CD4-positive, alpha-beta memory T cell (primary cell): ENCODE measurements around the gene SLC25A29. TPM values are rescaled to one million over a fixed set of nuclear protein-coding genes. Genes with fewer than 3 reads are reported as not detected.
"Not testable (repeated sequence)": the region's sequence is repeated elsewhere in the genome, so short reads cannot be mapped to it uniquely, and the experiment has no call there.

Experiments
- CTCF ChIA-PET: fragments of 350-600 bp; sonication (Branson Sonifier 250); formaldehyde crosslinking; loops from one replicate; lab custom pipeline; 2021; ENCODE audit warnings: inconsistent platforms; ENCODE audit not compliant: partially characterized antibody; lab: Charles Lee
- POLR2A ChIA-PET: fragments of 350-600 bp; sonication (Branson Sonifier 250); formaldehyde crosslinking; loops from one replicate; lab custom pipeline; 2021; ENCODE audit not compliant: partially characterized antibody; lab: Charles Lee
- DNase-seq, 5 donors: peaks; one replicate each; pipeline versions ENCODE4 v3.0.0 to v3.0.0-alpha.2; 2020 to 2022; ENCODE audit warnings: mixed read lengths in 1 of 5
- H3K27ac ChIP-seq: one replicate; pipeline ENCODE4 v1.7.0; 2013; ENCODE audit warnings: low read depth, low read length
- H3K27me3 ChIP-seq: 2 replicates; pipeline ENCODE4 v1.7.0; 2013; ENCODE audit warnings: mild to moderate bottlenecking, low read length, moderate library complexity; ENCODE audit not compliant: insufficient read depth
- H3K36me3 ChIP-seq: 2 replicates; pipeline ENCODE4 v1.7.0; 2013; ENCODE audit warnings: mild to moderate bottlenecking, low read length, moderate library complexity; ENCODE audit not compliant: insufficient read depth
- H3K4me1 ChIP-seq: 2 replicates; pipeline ENCODE4 v1.7.0; 2013; ENCODE audit warnings: mild to moderate bottlenecking, low read length, moderate library complexity; ENCODE audit not compliant: insufficient read depth
- H3K4me3 ChIP-seq, 2 donors: one replicate each; pipeline ENCODE4 v1.7.0; 2013; ENCODE audit warnings: low read length in 2 of 2, mild to moderate bottlenecking in 1 of 2
- H3K9me3 ChIP-seq, 2 donors: one replicate each; pipeline ENCODE4 v1.7.0; 2013; ENCODE audit warnings: low read length in 2 of 2, control low read depth in 1 of 2; ENCODE audit not compliant: control insufficient read depth in 1 of 2
- H3K27ac Mint-ChIP-seq, 7 donors: one replicate each; pipeline ENCODE4 v1.8.0; 2020 to 2021; ENCODE audit warnings: mixed read lengths in 7 of 7, mild to moderate bottlenecking in 6 of 7, inconsistent platforms in 3 of 7, moderate library complexity in 3 of 7
- H3K27me3 Mint-ChIP-seq, 2 donors: one replicate each; pipeline ENCODE4 v1.8.0; 2020 to 2021; ENCODE audit warnings: mixed read lengths in 2 of 2
- H3K36me3 Mint-ChIP-seq, 2 donors: one replicate each; pipeline ENCODE4 v1.8.0; 2020 to 2021; ENCODE audit warnings: mixed read lengths in 2 of 2, inconsistent platforms in 1 of 2, mild to moderate bottlenecking in 1 of 2
- H3K4me1 Mint-ChIP-seq, 4 donors: one replicate each; pipeline ENCODE4 v1.8.0; 2020 to 2021; ENCODE audit warnings: mixed read lengths in 4 of 4, mild to moderate bottlenecking in 1 of 4
- H3K4me3 Mint-ChIP-seq, 8 donors: one replicate each; pipeline ENCODE4 v1.8.0; 2020 to 2021; ENCODE audit warnings: mixed read lengths in 8 of 8, mild to moderate bottlenecking in 7 of 8, moderate library complexity in 6 of 8, inconsistent platforms in 3 of 8
- H3K9me3 Mint-ChIP-seq, 8 donors: one replicate each; pipeline ENCODE4 v1.8.0; 2020 to 2021; ENCODE audit warnings: mixed read lengths in 8 of 8, mild to moderate bottlenecking in 5 of 8, inconsistent platforms in 3 of 8, moderate library complexity in 1 of 8
- intact Hi-C: fragments of 100-400 bp; cut with micrococcal nuclease; formaldehyde crosslinking; loops from one replicate; pipeline ENCODE4 v1.15.1; 2023
- polyA plus RNA-seq, 2 donors: library from polyadenylated mRNA; unstranded; fragments of 300-500 nt; fragmentation: Illumina TruSeq; gene quantifications; one replicate each; pipeline ENCODE4 v1.2.3, GENCODE V29; 2021
- total RNA-seq, 2 experiments: library from RNA; stranded (reverse); gene quantifications; one replicate each; pipeline ENCODE4 v1.2.3, GENCODE V29; 2021

SLC25A29 gene
- total and polyA plus RNA-seq, 4 experiments from 2014 or later, result 0.08 to 8.1 (median 4.7) TPM

GRCh38 chr14:100286484-100287191, 19.6 kb downstream of the SLC25A29 start:
- ChIA-PET CTCF (interaction anchor here (0.9 to 4.8 kb wide), 11 partner anchors 7 to 305 kb away, joined by 3 to 38 read pairs (median 5); no protein-coding TSS in a partner anchor), POLR2A (interaction anchor here (1.5 kb wide), 1 partner anchor 46 kb away, joined by 4 read pairs; no protein-coding TSS in a partner anchor)
- H3K27ac Mint-ChIP-seq, result peak overlapping the region in 2 of 7 donors; percentile 78 to 83

GRCh38 chr14:100285913-100286400, 20.3 kb downstream of the SLC25A29 start:
- peak overlapping the region in 6 of 7 donors; percentile 52 to 88 (median 80) for H3K27ac Mint-ChIP-seq
- H3K4me3 Mint-ChIP-seq, result peak overlapping the region; percentile 66 to 93 (median 80)
- POLR2A ChIA-PET, result interaction anchor here (0.8 to 1.5 kb wide), 5 partner anchors 33 to 311 kb away, joined by 3 to 6 read pairs (median 4); no protein-coding TSS in a partner anchor
- peak overlapping the region in 1 of 2 donors; percentile 85 for H3K4me3 ChIP-seq
- H3K36me3 ChIP-seq, result peaks cover 3% of the 10 kb centered on the region
- H3K9me3 ChIP-seq, result no peaks in the 10 kb centered on the region
- H3K36me3 Mint-ChIP-seq, result peaks cover 0 to 9% of the 10 kb centered on the region in 2 donors
- no peaks in the 10 kb centered on the region for H3K9me3 Mint-ChIP-seq
- DNase-seq, result no peak
- peaks cover 3 to 16% (median 6%) of the 10 kb centered on the region in 4 donors for H3K4me1 Mint-ChIP-seq
- H3K27me3 Mint-ChIP-seq, result no peaks in the 10 kb centered on the region
- H3K27ac ChIP-seq, result peak overlapping the region; percentile 83
- peaks cover 13% of the 10 kb centered on the region for H3K4me1 ChIP-seq
- intact Hi-C loops, result loop anchor here (1.0 to 2.0 kb wide), 5 partner anchors 21 to 304 kb away; partner anchors contain the start of genes SLC25A29 and WDR25
- CTCF ChIA-PET, result interaction anchor here (0.7 to 4.8 kb wide), 13 partner anchors 9 to 304 kb away, joined by 3 to 38 read pairs (median 5); no protein-coding TSS in a partner anchor
- H3K27me3 ChIP-seq, result no peaks in the 10 kb centered on the region

More at GRCh38 chr14:100286484-100287191, 19.6 kb downstream of the SLC25A29 start:
- H3K36me3 ChIP-seq, result no peaks in the 10 kb centered on the region
- intact Hi-C loops, result no loop called here
- no peak for DNase-seq
- peak overlapping the region in 6 of 8 donors; percentile 66 to 93 (median 76) for H3K4me3 Mint-ChIP-seq
- H3K4me1 Mint-ChIP-seq, result peaks cover 3 to 16% (median 5%) of the 10 kb centered on the region in 4 donors
- peaks cover 0 to 8% of the 10 kb centered on the region in 2 donors for H3K36me3 Mint-ChIP-seq
- no peaks in the 10 kb centered on the region for H3K9me3 Mint-ChIP-seq
- H3K4me3 ChIP-seq, result no peak overlapping the region
- no peaks in the 10 kb centered on the region for H3K27me3 Mint-ChIP-seq
- H3K27ac ChIP-seq, result no peak overlapping the region
- no peaks in the 10 kb centered on the region for H3K9me3 ChIP-seq
- H3K4me1 ChIP-seq, result peaks cover 13% of the 10 kb centered on the region
- no peaks in the 10 kb centered on the region for H3K27me3 ChIP-seq

GRCh38 chr14:100285021-100285912, 21.0 kb downstream of the SLC25A29 start:
- H3K27me3 ChIP-seq, result no peaks in the 10 kb centered on the region
- peak overlapping the region in 3 of 7 donors; percentile 60 to 83 (median 78) for H3K27ac Mint-ChIP-seq
- no peaks in the 10 kb centered on the region for H3K9me3 Mint-ChIP-seq
- POLR2A ChIA-PET, result interaction anchor here (0.8 to 1.5 kb wide), 7 partner anchors 16 to 310 kb away, joined by 3 to 6 read pairs (median 3); no protein-coding TSS in a partner anchor
- H3K27me3 Mint-ChIP-seq, result no peaks in the 10 kb centered on the region
- peak overlapping the region; percentile 83 for H3K27ac ChIP-seq
- intact Hi-C loops, result loop anchor here (1.0 to 2.0 kb wide), 5 partner anchors 22 to 303 kb away; partner anchors contain the start of genes SLC25A29 and WDR25
- H3K9me3 ChIP-seq, result no peaks in the 10 kb centered on the region
- CTCF ChIA-PET, result interaction anchor here (0.6 to 4.8 kb wide), 18 partner anchors 9 to 303 kb away, joined by 3 to 38 read pairs (median 5); no protein-coding TSS in a partner anchor
- peak; percentile 78 to 83 (median 80) for DNase-seq
- peak overlapping the region in 1 of 2 donors; percentile 85 for H3K4me3 ChIP-seq
- H3K36me3 ChIP-seq, result peaks cover 3% of the 10 kb centered on the region
- peaks cover 3 to 16% (median 6%) of the 10 kb centered on the region in 4 donors for H3K4me1 Mint-ChIP-seq
- H3K36me3 Mint-ChIP-seq, result peaks cover 0 to 13% of the 10 kb centered on the region in 2 donors
- H3K4me3 Mint-ChIP-seq, result peak overlapping the region in 6 of 8 donors; percentile 64 to 83 (median 72)
- H3K4me1 ChIP-seq, result peaks cover 13% of the 10 kb centered on the region

GRCh38 chr14:100283984-100284881, 22.0 kb downstream of the SLC25A29 start:
- Mint-ChIP-seq H3K4me1 (peaks cover 5 to 22% (median 11%) of the 10 kb centered on the region in 4 donors), H3K27me3 (no peaks in the 10 kb centered on the region), H3K36me3 (peaks cover 0 to 14% of the 10 kb centered on the region in 2 donors), H3K9me3 (no peaks in the 10 kb centered on the region), H3K4me3 (peak overlapping the region; percentile 29 to 71 (median 65)), H3K27ac (peak overlapping the region in 6 of 7 donors; percentile 51 to 78 (median 76))
- Histone ChIP-seq H3K9me3 (no peaks in the 10 kb centered on the region), H3K36me3 (peaks cover 3% of the 10 kb centered on the region), H3K4me3 (peak overlapping the region in 1 of 2 donors; percentile 85), H3K4me1 (peaks cover 13% of the 10 kb centered on the region), H3K27me3 (no peaks in the 10 kb centered on the region), H3K27ac (no peak overlapping the region)
- intact Hi-C loops, result loop anchor here (2.0 kb wide), 1 partner anchor 23 kb away; the partner anchor contains the start of gene SLC25A29
- POLR2A ChIA-PET, result interaction anchor here (0.9 kb wide), 1 partner anchor 15 kb away, joined by 3 read pairs; no protein-coding TSS in a partner anchor
- no peak for DNase-seq
- CTCF ChIA-PET, result interaction anchor here (0.6 to 4.8 kb wide), 7 partner anchors 10 to 96 kb away, joined by 3 to 38 read pairs (median 7); no protein-coding TSS in a partner anchor

- intact Hi-C loops, DNase-seq, H3K9me3 Mint-ChIP-seq, H3K36me3 ChIP-seq, H3K27me3 Mint-ChIP-seq, H3K9me3 ChIP-seq, H3K27ac ChIP-seq, H3K27me3 ChIP-seq, H3K4me3 ChIP-seq: not testable (repeated sequence)
- Mint-ChIP-seq H3K4me3 (peak overlapping the region in 2 of 8 donors; percentile 58 to 59), H3K4me1 (peaks cover 11 to 30% (median 18%) of the 10 kb centered on the region in 4 donors), H3K27ac (peak overlapping the region in 2 of 7 donors; percentile 31 to 33), H3K36me3 (peaks cover 0 to 20% of the 10 kb centered on the region in 2 donors)
- H3K4me1 ChIP-seq, result peaks cover 18% of the 10 kb centered on the region
- POLR2A ChIA-PET, result interaction anchor here (0.6 to 1.2 kb wide), 3 partner anchors 19 to 218 kb away, joined by 3 read pairs; partner anchors contain the start of gene EVL
- CTCF ChIA-PET, result interaction anchor here (0.7 to 4.8 kb wide), 8 partner anchors 9 to 96 kb away, joined by 3 to 38 read pairs (median 5); no protein-coding TSS in a partner anchor
Measured at GRCh38 chr14:100283436-100283835, 22.8 kb downstream of the SLC25A29 start.
